Measurements from ENCODE around the gene RAB8B.

Gene RAB8B

DNA sequence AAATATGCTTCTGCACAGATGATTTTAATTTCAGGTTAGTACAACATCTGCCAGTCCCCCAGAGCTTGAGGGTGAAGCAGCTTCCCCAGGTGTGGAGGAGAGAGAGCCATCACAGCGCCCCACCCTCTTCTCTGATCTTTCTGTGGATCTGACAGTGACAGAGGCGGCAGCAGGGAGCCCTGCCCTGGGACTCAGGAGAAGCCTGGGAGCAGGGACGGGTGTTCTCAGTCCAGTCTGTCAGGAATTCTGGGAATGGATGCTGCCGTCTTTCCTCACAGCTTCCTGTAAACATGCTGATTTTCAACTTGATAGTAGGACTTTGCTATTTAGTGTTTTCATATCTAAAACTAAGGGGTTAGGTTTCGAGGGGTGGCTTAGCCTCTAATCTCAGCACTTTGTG lies 11.4 kb upstream of the RAB8B start:
- Histone ChIP-seq H4K20me1 (ENCODE audit: low read depth, low read length) (no peaks in the 10 kb centered on the region), H3K27ac (ENCODE audit: low read depth, low read length) (no peak overlapping the region), H3K36me3 (ENCODE audit: low read length) (no peaks in the 10 kb centered on the region), H3K9me3 (ENCODE audit: insufficient read depth, low read length) (no peaks in the 10 kb centered on the region), H3K9me2 (replicated peaks; ENCODE audit: insufficient read depth, low read length) (no peaks in the 10 kb centered on the region), H3K4me2 (ENCODE audit: low read depth, low read length, poor library complexity, severe bottlenecking) (no peak overlapping the region), H3K79me2 (ENCODE audit: insufficient read depth, low read length) (no peaks in the 10 kb centered on the region), H3F3A (ENCODE audit: insufficient read depth) (no peaks in the 10 kb centered on the region), H3K9ac (ENCODE audit: low read length) (no peak overlapping the region), H3K27me3 (ENCODE audit: low read length) (no peaks in the 10 kb centered on the region), H2AFZ (ENCODE audit: low read depth, low read length, severe bottlenecking) (no peak overlapping the region), H3K4me3 (ENCODE audit: insufficient read depth, low read length, poor library complexity, severe bottlenecking) (no peak overlapping the region)
- no peak for TF ChIP-seq EZH2phosphoT487 (conservative IDR thresholded peaks at IDR 0.05; ENCODE audit: low read length)
- TF ChIP-seq CTCF (IDR thresholded peaks at IDR 0.05; ENCODE audit: insufficient read depth, low read length, poor library complexity, severe bottlenecking): no peak

DNA sequence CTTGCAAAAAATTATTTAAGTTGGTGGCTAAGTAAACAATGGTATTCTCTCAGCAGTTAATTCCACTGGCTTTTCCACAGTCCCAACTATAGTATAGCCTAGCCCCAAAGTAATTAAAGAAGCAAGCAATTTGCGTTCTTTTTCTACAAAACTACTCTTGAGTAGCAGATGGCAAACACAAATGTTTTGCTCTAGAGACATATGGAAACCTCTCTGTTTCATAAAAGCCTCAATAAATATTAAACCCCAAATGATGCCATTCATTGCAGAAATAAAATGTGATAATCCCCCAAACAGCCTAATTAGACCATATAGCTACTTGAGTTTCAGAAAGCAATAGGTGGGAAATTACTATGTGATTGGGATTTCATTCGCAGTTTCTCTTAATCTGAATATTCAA lies 8.7 kb upstream of the RAB8B start:
- no peaks in the 10 kb centered on the region for H3K9me2 ChIP-seq (replicated peaks; ENCODE audit: insufficient read depth, low read length)
- no peaks in the 10 kb centered on the region for H3F3A ChIP-seq (ENCODE audit: insufficient read depth)
- no peak overlapping the region for H3K4me2 ChIP-seq (ENCODE audit: low read depth, low read length, poor library complexity, severe bottlenecking)
- no peaks in the 10 kb centered on the region for H3K9me3 ChIP-seq (ENCODE audit: insufficient read depth, low read length)
- no peak overlapping the region for H3K27ac ChIP-seq (ENCODE audit: low read depth, low read length)
- H3K4me3 ChIP-seq (ENCODE audit: insufficient read depth, low read length, poor library complexity, severe bottlenecking): no peak overlapping the region
- no peaks in the 10 kb centered on the region for H3K36me3 ChIP-seq (ENCODE audit: low read length)
- no peaks in the 10 kb centered on the region for H3K79me2 ChIP-seq (ENCODE audit: insufficient read depth, low read length)
- H3K27me3 ChIP-seq (ENCODE audit: low read length): no peaks in the 10 kb centered on the region
- TF ChIP-seq EZH2phosphoT487 (conservative IDR thresholded peaks at IDR 0.05; ENCODE audit: low read length) (no peak), CTCF (IDR thresholded peaks at IDR 0.05; ENCODE audit: insufficient read depth, low read length, poor library complexity, severe bottlenecking) (no peak)
- H2AFZ ChIP-seq (ENCODE audit: low read depth, low read length, severe bottlenecking): no peak overlapping the region
- no peaks in the 10 kb centered on the region for H4K20me1 ChIP-seq (ENCODE audit: low read depth, low read length)
- no peak overlapping the region for H3K9ac ChIP-seq (ENCODE audit: low read length)

DNA sequence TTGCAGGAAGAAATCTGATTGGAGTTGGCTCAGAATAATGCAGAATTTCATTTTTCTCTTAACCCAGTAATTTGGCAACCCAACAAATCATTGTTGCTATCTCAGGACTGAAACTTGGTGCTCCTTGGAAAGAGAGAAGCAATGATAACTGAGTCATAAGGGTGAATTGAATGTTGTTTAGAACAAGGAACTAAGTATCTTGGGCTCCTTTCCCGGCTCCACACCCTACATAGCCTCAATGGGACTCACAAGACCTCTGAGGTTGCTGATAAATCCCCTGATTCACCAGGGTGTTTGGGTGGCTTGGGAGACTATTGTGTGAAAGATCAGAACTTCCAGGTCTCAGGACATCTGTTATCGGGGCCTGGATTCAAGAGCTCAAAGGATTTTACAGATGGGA lies 7.8 kb upstream of the RAB8B start:
- Histone ChIP-seq H3K4me3 (ENCODE audit: insufficient read depth, low read length, poor library complexity, severe bottlenecking) (no peak overlapping the region), H2AFZ (ENCODE audit: low read depth, low read length, severe bottlenecking) (no peak overlapping the region), H4K20me1 (ENCODE audit: low read depth, low read length) (no peaks in the 10 kb centered on the region), H3K9ac (ENCODE audit: low read length) (no peak overlapping the region), H3K36me3 (ENCODE audit: low read length) (no peaks in the 10 kb centered on the region), H3K27ac (ENCODE audit: low read depth, low read length) (no peak overlapping the region), H3K9me3 (ENCODE audit: insufficient read depth, low read length) (no peaks in the 10 kb centered on the region), H3K4me2 (ENCODE audit: low read depth, low read length, poor library complexity, severe bottlenecking) (no peak overlapping the region), H3K27me3 (ENCODE audit: low read length) (no peaks in the 10 kb centered on the region), H3K9me2 (replicated peaks; ENCODE audit: insufficient read depth, low read length) (no peaks in the 10 kb centered on the region), H3K79me2 (ENCODE audit: insufficient read depth, low read length) (no peaks in the 10 kb centered on the region), H3F3A (ENCODE audit: insufficient read depth) (no peaks in the 10 kb centered on the region)
- TF ChIP-seq EZH2phosphoT487 (conservative IDR thresholded peaks at IDR 0.05; ENCODE audit: low read length): no peak
- no peak for TF ChIP-seq CTCF (IDR thresholded peaks at IDR 0.05; ENCODE audit: insufficient read depth, low read length, poor library complexity, severe bottlenecking)
